Kidney tubule cell (primary cell): ENCODE results near the gene CBLN4.

ENCODE experiments used
- DNase-seq: peaks from one replicate; pipeline ENCODE4 v3.0.0-alpha.2; 2018; ENCODE audit warnings: low spot score

Gene CBLN4

GRCh38 chr20:56005389-56005715 is at the start of gene CBLN4:
Gene CBLN4, minus strand, starts transcription at chr20:56005519. Its CDS starts 1,348 bp downstream, at chr20:56004171.
- no peak for DNase-seq

GRCh38 chr20:56043227-56043626 is 37.9 kb upstream of the CBLN4 start:
- DNase-seq = no peak

- DNase-seq = no peak
Measured at GRCh38 chr20:56032251-56032650, 26.9 kb upstream of the CBLN4 start.

GRCh38 chr20:56018716-56019115 is 13.4 kb upstream of the CBLN4 start:
- DNase-seq = no peak

- no peak for DNase-seq
Measured at GRCh38 chr20:56018194-56018593, 12.9 kb upstream of the CBLN4 start.

- no peak for DNase-seq
Measured at GRCh38 chr20:56017560-56017959, 12.2 kb upstream of the CBLN4 start.

- DNase-seq = no peak
Measured at GRCh38 chr20:56014998-56015397, 9.7 kb upstream of the CBLN4 start.

GRCh38 chr20:56014151-56014550 is 8.8 kb upstream of the CBLN4 start:
- no peak for DNase-seq

- no peak for DNase-seq
Measured at GRCh38 chr20:56004611-56005388, 519 bp downstream of the CBLN4 start.

GRCh38 chr20:56004007-56004406 is 1.3 kb downstream of the CBLN4 start:
- DNase-seq = peak; percentile 4

- DNase-seq = no peak
Measured at GRCh38 chr20:56002908-56003800, 2.2 kb downstream of the CBLN4 start.

- DNase-seq = no peak
Measured at GRCh38 chr20:56001890-56002289, 3.4 kb downstream of the CBLN4 start.

- DNase-seq = no peak
Measured at GRCh38 chr20:56001106-56001785, 4.1 kb downstream of the CBLN4 start.

- no peak for DNase-seq
Measured at GRCh38 chr20:55978550-55978949, 26.8 kb downstream of the CBLN4 start.

GRCh38 chr20:55977690-55978459 is 27.4 kb downstream of the CBLN4 start:
- no peak for DNase-seq

GRCh38 chr20:55974491-55975202 is 30.7 kb downstream of the CBLN4 start:
- no peak for DNase-seq

- DNase-seq = no peak
Measured at GRCh38 chr20:55964790-55965189, 40.5 kb downstream of the CBLN4 start.

- DNase-seq = no peak
Measured at GRCh38 chr20:55961376-55962330, 43.7 kb downstream of the CBLN4 start.

GRCh38 chr20:55953201-55953600 is 52.1 kb downstream of the CBLN4 start:
- no peak for DNase-seq

GRCh38 chr20:55947701-55948100 is 57.6 kb downstream of the CBLN4 start:
- no peak for DNase-seq
